ENCODE results near the gene IL17B. TPM values are rescaled to one million over a fixed set of nuclear protein-coding genes. Genes with fewer than 3 reads are reported as not detected.

IL17B gene, protein sequence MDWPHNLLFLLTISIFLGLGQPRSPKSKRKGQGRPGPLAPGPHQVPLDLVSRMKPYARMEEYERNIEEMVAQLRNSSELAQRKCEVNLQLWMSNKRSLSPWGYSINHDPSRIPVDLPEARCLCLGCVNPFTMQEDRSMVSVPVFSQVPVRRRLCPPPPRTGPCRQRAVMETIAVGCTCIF
- total RNA-seq (1 to 10 TPM in 1 of 4 donors, under 1 TPM in 2, not detected in 1; 0.65 to 2.3 (median 0.94) TPM), polyA plus RNA-seq (1.4 TPM)
- long read RNA-seq, donor 1, partial matches to known transcripts: 1 of 3 reads
- long read RNA-seq, donor 1, other reads (novel, unspliced or antisense): 2 of 3 reads
- long read RNA-seq, donor 2: 0 reads
- long read RNA-seq, donor 3: 0 reads
- long read RNA-seq, donor 4, partial matches to known transcripts: 0 of 1 reads
- long read RNA-seq, donor 4, other reads (novel, unspliced or antisense): 1 of 1 reads

DNA sequence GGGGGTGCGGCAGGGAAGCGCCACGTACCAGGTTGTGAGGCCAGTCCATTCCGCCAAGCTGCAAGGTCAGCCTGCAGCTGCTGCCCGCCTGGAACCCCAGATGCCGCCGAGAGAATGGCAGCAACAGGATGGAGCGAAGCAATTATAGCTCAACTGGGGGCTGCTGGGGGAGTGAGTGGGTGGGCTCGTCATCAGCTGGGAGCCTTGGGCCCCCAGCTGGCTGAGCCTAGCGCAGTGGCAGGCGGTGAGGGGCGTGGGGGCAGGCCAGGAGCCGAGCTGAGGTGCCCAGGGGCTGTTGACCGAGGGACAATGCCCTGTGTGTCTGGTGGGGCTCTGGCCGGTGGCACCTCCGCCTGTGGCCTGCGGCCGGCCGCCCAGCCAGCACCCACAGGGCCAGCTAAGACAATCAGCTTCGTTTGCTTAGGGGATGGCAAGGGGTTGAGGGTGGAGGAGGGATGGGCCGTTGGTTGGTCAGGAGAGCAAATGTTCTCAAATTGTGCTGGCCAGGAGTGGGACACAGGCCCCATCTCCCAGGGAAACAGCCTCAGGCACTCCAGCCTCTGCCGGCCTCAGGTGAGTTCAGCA, at the start of gene IL17B:
IL17B (minus strand) TSS at position 116 of the 585 bp plus-strand sequence; CDS start at position 49, 67 bp downstream.
- Histone ChIP-seq H3K4me1 (ENCODE audit: control insufficient read depth, insufficient read depth, low read length) (peaks cover 6% of the 10 kb centered on the region), H3K9me3 (ENCODE audit: control insufficient read depth, low read length) (no peaks in the 10 kb centered on the region), H3K27me3 (ENCODE audit: control insufficient read depth, insufficient read depth) (no peaks in the 10 kb centered on the region), H3K4me3 (ENCODE audit: low read length) (no peak within 1 kb of the TSS), H3K27ac (ENCODE audit: low read length) (no peak within 1 kb of the TSS)
- intact Hi-C loops (cut with DNase I): loop anchor here in 1 of 4 donors (10.0 kb wide), 1 partner anchor 186 kb away; no protein-coding TSS in a partner anchor
- WGBS: 75% methylated on average over 22 of the region's 22 CpGs
- ATAC-seq (no peak), DNase-seq (no peak)

GRCh38 chr5:149428032-149428431, 48.9 kb upstream of the IL17B start:
- H3K9me3 ChIP-seq (ENCODE audit: control insufficient read depth, low read length): no peaks in the 10 kb centered on the region
- H3K4me1 ChIP-seq (ENCODE audit: control insufficient read depth, insufficient read depth, low read length): peaks cover 16% of the 10 kb centered on the region
- peak overlapping the region; percentile 12 for H3K4me3 ChIP-seq (ENCODE audit: low read length)
- H3K27me3 ChIP-seq (ENCODE audit: control insufficient read depth, insufficient read depth): no peaks in the 10 kb centered on the region
- DNase-seq (no peak), ATAC-seq (no peak)
- peak overlapping the region; percentile 86 for H3K27ac ChIP-seq (ENCODE audit: low read length)
- 69% methylated on average over 5 of the region's 5 CpGs for WGBS
- intact Hi-C loops (cut with DNase I): no loop called here

- 63% methylated on average over 4 of the region's 4 CpGs for WGBS
- Histone ChIP-seq H3K27ac (ENCODE audit: low read length) (peak overlapping the region; percentile 76), H3K4me3 (ENCODE audit: low read length) (peak overlapping the region; percentile 24)
Observed at GRCh38 chr5:149427374-149427773, 48.3 kb upstream of the IL17B start.

DNA sequence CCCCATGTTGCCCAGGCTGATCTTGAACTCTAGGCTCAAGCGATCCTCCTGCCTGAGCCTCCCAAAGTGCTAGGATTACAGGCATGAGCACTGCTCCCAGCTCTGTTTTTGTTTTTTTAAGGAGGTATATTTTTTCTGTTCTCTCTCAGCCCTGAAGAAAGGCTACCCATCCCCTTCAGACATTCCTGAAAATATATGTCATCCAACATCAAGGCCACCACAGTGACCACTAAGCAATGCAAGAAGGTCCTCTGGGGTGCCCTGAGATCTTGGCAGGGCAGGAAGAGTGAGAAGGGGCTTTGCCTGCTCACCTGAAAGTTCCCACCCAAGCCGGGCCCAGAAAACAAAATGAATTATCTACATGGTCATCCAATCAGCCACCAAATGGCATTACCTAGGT, 47.8 kb upstream of the IL17B start:
- no peak for ATAC-seq
- Histone ChIP-seq H3K27ac (ENCODE audit: low read length) (peak overlapping the region; percentile 76), H3K4me3 (ENCODE audit: low read length) (peak overlapping the region; percentile 24), H3K4me1 (ENCODE audit: control insufficient read depth, insufficient read depth, low read length) (peaks cover 19% of the 10 kb centered on the region), H3K9me3 (ENCODE audit: control insufficient read depth, low read length) (no peaks in the 10 kb centered on the region), H3K27me3 (ENCODE audit: control insufficient read depth, insufficient read depth) (no peaks in the 10 kb centered on the region)
- 88% methylated on average over 2 of the region's 2 CpGs for WGBS
- intact Hi-C loops (cut with DNase I): no loop called here
- no peak for DNase-seq

More at GRCh38 chr5:149427374-149427773, 48.3 kb upstream of the IL17B start:
- Histone ChIP-seq H3K4me1 (ENCODE audit: control insufficient read depth, insufficient read depth, low read length) (peaks cover 16% of the 10 kb centered on the region), H3K27me3 (ENCODE audit: control insufficient read depth, insufficient read depth) (no peaks in the 10 kb centered on the region), H3K9me3 (ENCODE audit: control insufficient read depth, low read length) (no peaks in the 10 kb centered on the region)
- no peak for ATAC-seq
- intact Hi-C loops (cut with DNase I): no loop called here
- DNase-seq: no peak

DNA sequence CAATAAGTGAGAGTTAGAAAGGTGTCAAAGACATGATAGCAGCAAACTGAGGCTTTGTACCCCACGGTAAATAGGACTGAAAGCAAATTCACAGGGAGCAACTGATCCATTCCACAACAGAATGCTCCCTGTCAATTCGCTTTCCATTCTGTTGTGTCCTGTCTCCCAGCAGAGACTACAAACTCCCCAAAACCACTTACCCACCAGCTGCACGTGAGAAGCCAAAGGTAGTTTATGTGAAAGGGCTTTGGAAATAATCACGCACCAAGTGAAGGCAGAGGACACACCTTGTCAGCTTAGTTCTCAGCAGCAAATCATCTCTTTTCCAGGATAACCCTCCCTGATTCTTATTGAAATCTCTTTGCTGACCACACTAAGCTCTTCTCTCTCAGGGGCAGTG, 46.6 kb upstream of the IL17B start:
- ATAC-seq (no peak), DNase-seq (no peak)
- H3K9me3 ChIP-seq (ENCODE audit: control insufficient read depth, low read length): no peaks in the 10 kb centered on the region
- H3K27ac ChIP-seq (ENCODE audit: low read length): peak overlapping the region; percentile 90
- H3K4me3 ChIP-seq (ENCODE audit: low read length): peak overlapping the region; percentile 54
- no peaks in the 10 kb centered on the region for H3K27me3 ChIP-seq (ENCODE audit: control insufficient read depth, insufficient read depth)
- intact Hi-C loops (cut with DNase I): no loop called here
- peaks cover 15% of the 10 kb centered on the region for H3K4me1 ChIP-seq (ENCODE audit: control insufficient read depth, insufficient read depth, low read length)
- 67% methylated on average over 4 of the region's 4 CpGs for WGBS

- peak overlapping the region; percentile 54 for H3K4me3 ChIP-seq (ENCODE audit: low read length)
- H3K9me3 ChIP-seq (ENCODE audit: control insufficient read depth, low read length): no peaks in the 10 kb centered on the region
- no peaks in the 10 kb centered on the region for H3K27me3 ChIP-seq (ENCODE audit: control insufficient read depth, insufficient read depth)
- DNase-seq (peak in 2 of 3 donors; percentile 44 to 68), ATAC-seq (peak; percentile 34 to 39)
- WGBS: 49% methylated on average over 10 of the region's 10 CpGs
- peaks cover 10% of the 10 kb centered on the region for H3K4me1 ChIP-seq (ENCODE audit: control insufficient read depth, insufficient read depth, low read length)
- intact Hi-C loops (cut with DNase I): no loop called here
- peak overlapping the region; percentile 97 for H3K27ac ChIP-seq (ENCODE audit: low read length)
Observed at GRCh38 chr5:149424371-149425315, 45.6 kb upstream of the IL17B start.

GRCh38 chr5:149423794-149424268, 44.7 kb upstream of the IL17B start:
- ATAC-seq (peak; percentile 73 to 77), DNase-seq (peak; percentile 66 to 83 (median 81))
- Histone ChIP-seq H3K27ac (ENCODE audit: low read length) (peak overlapping the region; percentile 97), H3K4me1 (ENCODE audit: control insufficient read depth, insufficient read depth, low read length) (peaks cover 9% of the 10 kb centered on the region), H3K27me3 (ENCODE audit: control insufficient read depth, insufficient read depth) (no peaks in the 10 kb centered on the region), H3K9me3 (ENCODE audit: control insufficient read depth, low read length) (no peaks in the 10 kb centered on the region), H3K4me3 (ENCODE audit: low read length) (peak overlapping the region; percentile 54)
- intact Hi-C loops (cut with DNase I): no loop called here
- 42% methylated on average over 7 of the region's 7 CpGs for WGBS

GRCh38 chr5:149423049-149423793, 44.1 kb upstream of the IL17B start:
- H3K9me3 ChIP-seq (ENCODE audit: control insufficient read depth, low read length): no peaks in the 10 kb centered on the region
- H3K4me1 ChIP-seq (ENCODE audit: control insufficient read depth, insufficient read depth, low read length): peaks cover 7% of the 10 kb centered on the region
- intact Hi-C loops (cut with DNase I): no loop called here
- peak; percentile 0 to 20 for ATAC-seq
- peak overlapping the region; percentile 97 for H3K27ac ChIP-seq (ENCODE audit: low read length)
- H3K27me3 ChIP-seq (ENCODE audit: control insufficient read depth, insufficient read depth): no peaks in the 10 kb centered on the region
- no peak overlapping the region for H3K4me3 ChIP-seq (ENCODE audit: low read length)
- peak; percentile 43 to 71 (median 56) for DNase-seq
- 19% methylated on average over 9 of the region's 9 CpGs for WGBS

GRCh38 chr5:149422366-149423048, 43.4 kb upstream of the IL17B start:
- no peaks in the 10 kb centered on the region for H3K9me3 ChIP-seq (ENCODE audit: control insufficient read depth, low read length)
- intact Hi-C loops (cut with DNase I): no loop called here
- peak; percentile 74 to 82 for ATAC-seq
- peak overlapping the region; percentile 97 for H3K27ac ChIP-seq (ENCODE audit: low read length)
- 7% methylated on average over 19 of the region's 19 CpGs for WGBS
- H3K4me3 ChIP-seq (ENCODE audit: low read length): no peak overlapping the region
- DNase-seq: peak; percentile 79 to 90 (median 90)
- peaks cover 7% of the 10 kb centered on the region for H3K4me1 ChIP-seq (ENCODE audit: control insufficient read depth, insufficient read depth, low read length)
- no peaks in the 10 kb centered on the region for H3K27me3 ChIP-seq (ENCODE audit: control insufficient read depth, insufficient read depth)

All from right cardiac atrium (tissue), 5 donors.